GM10266 (cell line): ENCODE measurements around the gene DGKI.

Experiments
- DNase-seq: peaks from one replicate; pipeline ENCODE4 v3.0.0; 2012; ENCODE audit errors: extremely low spot score
- CTCF ChIP-seq: IDR thresholded peaks from 2 replicates; pipeline ENCODE4 v1.5.1; 2012; ENCODE audit warnings: mild to moderate bottlenecking, low read depth; ENCODE audit not compliant: control insufficient read depth, insufficient read depth; ENCODE audit errors: missing control alignments

DGKI gene

DNA sequence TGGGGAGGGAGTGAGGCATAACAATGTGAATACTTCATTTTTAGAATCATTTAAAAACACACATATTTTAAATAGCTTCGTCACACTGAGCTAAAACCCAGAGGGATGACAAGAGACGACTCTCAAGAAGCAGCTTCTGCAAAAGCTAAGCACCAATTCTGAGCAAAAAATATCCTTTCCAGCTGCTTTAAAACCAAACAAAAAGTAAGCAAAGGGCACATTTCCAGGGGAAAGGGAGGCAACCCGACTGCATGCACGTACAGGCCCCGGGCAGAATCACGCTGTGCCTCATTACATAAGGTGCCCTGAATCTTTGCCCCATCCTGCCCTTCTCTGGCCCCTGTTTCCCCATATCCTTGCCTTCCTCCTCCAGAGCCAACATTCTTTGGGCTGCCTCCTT lies 78.4 kb downstream of the DGKI start:
- DNase-seq, result no peak
- no peak for TF ChIP-seq CTCF

DNA sequence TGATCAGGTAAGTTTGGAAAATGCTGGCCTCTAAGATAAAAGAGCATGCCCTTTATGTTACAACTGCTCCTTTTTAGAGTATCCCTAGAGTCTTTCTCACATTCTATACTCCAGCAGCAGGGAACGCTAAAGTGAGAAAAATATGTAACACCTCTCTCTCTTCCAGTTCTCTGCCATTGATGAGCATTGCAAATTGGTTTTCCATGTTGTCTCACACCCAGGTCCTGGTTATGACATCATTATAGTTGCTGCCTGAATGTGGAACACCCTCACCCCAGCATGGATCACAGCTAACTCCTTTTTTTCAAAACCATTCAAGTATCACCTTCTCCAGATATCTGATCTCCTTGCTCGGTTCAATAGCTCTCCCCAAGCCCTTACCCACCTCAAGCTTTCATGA lies 84.4 kb downstream of the DGKI start:
- TF ChIP-seq CTCF, result no peak
- DNase-seq, result no peak

GRCh38 chr7:137760111-137760510 lies 86.7 kb downstream of the DGKI start:
- no peak for DNase-seq
- TF ChIP-seq CTCF, result no peak

DNA sequence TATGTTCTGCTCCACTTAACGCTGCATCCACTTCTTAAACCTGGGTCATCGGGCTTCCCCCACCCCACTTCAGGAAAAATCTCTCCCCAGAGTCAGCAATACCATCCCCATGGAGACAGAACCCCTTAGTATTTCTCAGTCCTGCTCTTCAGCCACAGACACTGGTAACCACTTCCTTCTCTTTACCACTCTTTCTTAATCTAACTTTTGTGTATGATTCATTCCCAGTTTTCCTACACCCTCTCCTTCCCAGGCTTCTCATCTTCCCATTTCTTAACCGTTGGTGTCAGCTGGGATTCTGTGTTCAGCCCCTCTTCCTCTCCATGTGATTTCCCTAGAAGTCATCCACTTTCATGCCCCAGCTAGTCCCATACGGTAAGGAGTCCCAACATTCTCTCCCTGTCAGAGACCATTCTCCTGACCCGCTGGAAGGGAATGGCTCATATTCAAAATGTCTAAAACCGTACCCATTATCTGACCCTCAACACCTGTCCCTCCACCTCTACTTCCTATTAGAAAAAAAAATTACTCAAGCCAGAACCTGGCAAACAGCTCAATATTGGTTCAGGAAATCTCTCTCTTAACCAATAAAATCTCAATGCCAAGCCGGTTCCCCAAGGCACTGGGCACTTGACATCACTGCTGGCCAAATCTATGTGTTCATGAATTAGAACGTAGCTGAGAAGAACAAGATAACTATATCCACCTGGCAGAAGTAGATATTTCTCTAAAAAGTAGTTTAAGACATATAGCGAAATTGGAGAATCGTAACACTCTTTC lies 89.4 kb downstream of the DGKI start:
- DNase-seq, result no peak
- TF ChIP-seq CTCF, result no peak

DNA sequence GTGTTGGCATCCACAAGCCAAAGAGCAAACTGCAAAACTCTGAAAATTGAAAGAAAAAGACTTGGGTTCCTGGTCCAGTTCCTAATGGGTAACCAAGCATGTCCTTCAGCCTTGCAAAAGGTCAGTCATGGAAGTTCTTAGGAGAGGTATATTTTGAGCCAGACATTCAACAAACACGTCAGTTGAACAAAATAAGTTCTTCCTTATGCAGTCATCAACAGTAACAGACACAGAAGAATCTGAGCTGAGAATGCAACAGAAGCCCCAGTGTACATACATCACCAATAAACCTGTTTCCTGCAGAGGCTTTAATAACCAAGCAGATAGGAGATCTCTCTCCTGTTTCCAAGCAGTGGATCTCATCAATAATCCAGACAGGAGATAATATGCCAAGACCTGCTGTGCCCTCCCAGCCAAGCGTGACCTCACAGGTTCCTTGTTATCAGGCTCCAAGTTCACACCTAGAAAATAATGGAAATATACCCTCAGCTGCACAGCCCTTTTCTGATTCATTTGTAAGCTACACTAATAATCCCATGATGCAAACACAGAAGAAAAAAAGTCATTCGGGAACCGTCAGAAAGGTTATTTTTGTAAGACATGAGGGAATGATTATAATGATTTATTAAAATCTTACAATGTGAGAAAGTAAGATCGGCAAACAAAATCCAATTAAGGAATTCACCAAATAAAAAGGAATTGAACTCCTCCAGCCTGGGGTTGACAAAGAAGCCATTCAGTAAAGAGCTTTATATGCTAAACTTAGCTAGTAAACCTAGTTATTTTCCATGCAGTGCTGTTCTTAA lies 90.7 kb downstream of the DGKI start:
- no peak for TF ChIP-seq CTCF
- no peak for DNase-seq

- DNase-seq, result no peak
- TF ChIP-seq CTCF, result no peak
Observed at GRCh38 chr7:137755427-137755826, 91.3 kb downstream of the DGKI start.
